Measurements from ENCODE around the gene CNTNAP1.
A peak's percentile ranks its signal among the peaks of the same experiment; 100 is the strongest.

The CNTNAP1 gene

DNA sequence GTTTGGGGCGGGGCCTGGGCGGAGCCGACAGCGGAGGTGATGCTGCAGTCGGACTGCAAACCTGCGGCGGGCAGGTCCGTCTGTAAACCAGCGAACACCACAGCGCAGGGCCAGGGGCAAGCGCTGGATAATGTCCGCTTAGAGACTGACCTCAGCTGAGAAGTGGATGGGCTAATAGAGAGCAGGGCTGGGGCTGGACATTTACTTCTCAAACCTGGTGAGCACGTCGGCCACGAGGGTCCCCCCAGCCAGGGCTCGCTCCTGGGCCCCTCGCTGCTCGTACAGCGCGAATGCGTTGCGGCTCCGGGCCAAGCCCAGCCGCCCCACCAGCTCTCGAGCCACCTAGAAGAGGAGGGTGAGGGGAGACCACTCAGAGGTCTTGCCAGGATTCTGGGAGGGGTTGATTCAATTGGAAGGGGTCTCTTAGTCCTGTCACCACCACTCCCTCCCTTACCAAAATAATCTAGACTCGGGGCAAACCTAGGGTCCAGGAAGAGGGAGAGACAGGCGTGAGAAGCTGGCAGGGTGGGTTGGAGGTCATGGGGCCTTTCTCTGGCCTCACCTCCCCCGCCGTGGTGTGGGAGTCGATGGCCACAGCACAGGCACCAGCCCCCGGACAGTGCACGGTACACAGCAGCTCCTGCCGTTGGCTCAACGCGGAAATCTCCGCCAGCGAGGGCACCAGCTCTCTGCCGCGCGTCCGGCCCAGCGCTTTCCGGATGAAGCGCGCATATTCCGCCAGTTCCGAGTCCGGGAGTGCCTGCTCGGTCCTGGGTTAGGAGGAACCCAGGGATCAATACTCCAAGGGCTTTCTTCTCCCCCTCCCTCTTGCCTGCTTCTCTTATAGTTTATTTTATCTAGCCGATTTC is 11.3 kb upstream of the CNTNAP1 start:
- no peak for DNase-seq (ENCODE audit: low read depth in 2 of 2)

DNA sequence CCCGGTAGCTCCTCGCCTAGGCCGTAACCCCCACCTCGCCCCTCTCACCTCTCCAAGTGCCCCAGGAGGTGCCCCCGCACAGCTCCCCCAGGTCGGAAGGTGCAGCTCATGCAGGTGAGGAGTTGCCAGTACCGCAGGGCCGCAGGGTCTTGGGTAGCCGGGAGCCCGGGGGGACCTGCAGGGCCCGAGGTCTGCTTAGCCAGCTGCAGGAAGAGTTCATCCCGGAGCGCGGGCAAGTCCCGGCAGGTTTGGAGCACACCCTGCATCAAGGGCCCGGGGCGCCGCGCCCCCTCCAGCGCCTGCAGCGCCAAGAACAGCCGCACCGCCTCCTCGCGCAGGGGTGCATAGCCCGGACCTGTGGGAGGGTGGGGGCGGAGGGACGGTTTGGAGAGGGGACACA is 10.3 kb upstream of the CNTNAP1 start:
- DNase-seq (ENCODE audit: low read depth in 2 of 2), result no peak

DNA sequence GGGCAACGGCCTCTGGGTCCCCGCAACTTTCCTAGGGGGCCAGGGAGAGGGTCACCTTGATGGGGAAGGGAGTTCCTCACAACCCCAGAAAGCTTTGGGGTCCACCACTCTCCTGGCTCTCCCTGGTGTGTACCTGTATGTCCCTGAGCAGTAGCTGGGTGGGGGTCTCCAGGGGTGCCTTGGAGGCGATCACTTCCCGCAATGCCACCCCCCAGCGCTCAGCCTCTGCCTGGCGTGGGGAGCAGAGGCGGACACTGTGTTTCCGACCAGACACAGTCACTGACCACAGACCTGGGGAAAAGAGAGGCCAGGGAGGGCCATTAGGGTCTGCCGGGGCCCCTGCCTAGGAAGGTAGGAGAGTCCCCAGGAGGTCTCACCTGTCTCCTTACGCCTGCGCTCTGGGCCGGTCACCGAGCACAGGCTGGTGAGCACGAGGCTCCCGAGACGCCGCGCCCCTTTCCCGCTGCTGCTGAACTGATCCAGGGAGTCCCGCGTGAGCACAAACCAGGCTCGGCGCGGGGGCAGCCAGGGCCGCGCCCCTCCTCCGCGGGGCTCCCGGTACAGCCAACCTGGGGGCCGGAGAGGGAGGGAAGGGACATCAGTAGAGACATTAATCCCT is 9.0 kb upstream of the CNTNAP1 start:
- no peak for DNase-seq (ENCODE audit: low read depth in 2 of 2)

GRCh38 chr17:42673885-42674754 is 8.2 kb upstream of the CNTNAP1 start:
- no peak for DNase-seq (ENCODE audit: low read depth in 2 of 2)

GRCh38 chr17:42674755-42675347 is 7.5 kb upstream of the CNTNAP1 start:
- DNase-seq (ENCODE audit: low read depth in 2 of 2), result no peak

GRCh38 chr17:42675348-42675964 is 6.9 kb upstream of the CNTNAP1 start:
- no peak for DNase-seq (ENCODE audit: low read depth in 2 of 2)

DNA sequence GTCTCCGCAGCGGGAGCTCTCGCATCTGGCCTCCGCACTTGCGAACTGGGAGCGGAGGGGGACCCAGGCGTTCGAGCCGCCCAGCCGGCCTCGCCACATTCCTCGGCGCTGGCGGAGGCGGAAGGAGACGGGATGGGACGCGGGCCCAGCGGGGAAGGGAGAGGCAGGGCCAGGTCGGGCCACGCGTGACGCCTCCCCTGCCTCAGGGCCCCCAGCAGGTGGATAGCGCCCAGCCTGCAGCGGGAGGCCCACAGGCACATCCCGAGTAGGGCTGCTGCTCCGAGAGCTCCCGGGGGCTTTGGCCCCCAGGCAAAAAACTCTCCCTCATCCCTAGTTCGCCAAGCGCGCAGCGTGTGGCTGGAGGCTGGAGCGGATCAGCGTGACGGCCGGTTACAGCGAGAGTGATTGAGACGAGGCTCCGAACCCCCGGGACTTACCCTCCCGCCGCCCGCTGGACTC is 6.3 kb upstream of the CNTNAP1 start:
- no peak for DNase-seq (ENCODE audit: low read depth in 2 of 2)

GRCh38 chr17:42676424-42677011 is 5.8 kb upstream of the CNTNAP1 start, which contains the start of gene PLEKHH3:
Gene PLEKHH3 (minus strand): TSS chr17:42676994. CDS start chr17:42676563, 431 bp downstream.
- DNase-seq (ENCODE audit: low read depth in 2 of 2), result no peak

GRCh38 chr17:42677012-42677857 is 5.1 kb upstream of the CNTNAP1 start:
- DNase-seq (ENCODE audit: low read depth in 2 of 2), result peak; percentile 98 to 99

- DNase-seq (ENCODE audit: low read depth in 2 of 2), result peak; percentile 66 to 71
Measured at GRCh38 chr17:42677921-42678781, 4.2 kb upstream of the CNTNAP1 start.

- no peak for DNase-seq (ENCODE audit: low read depth in 2 of 2)
Measured at GRCh38 chr17:42678951-42679491, 3.3 kb upstream of the CNTNAP1 start.

DNA sequence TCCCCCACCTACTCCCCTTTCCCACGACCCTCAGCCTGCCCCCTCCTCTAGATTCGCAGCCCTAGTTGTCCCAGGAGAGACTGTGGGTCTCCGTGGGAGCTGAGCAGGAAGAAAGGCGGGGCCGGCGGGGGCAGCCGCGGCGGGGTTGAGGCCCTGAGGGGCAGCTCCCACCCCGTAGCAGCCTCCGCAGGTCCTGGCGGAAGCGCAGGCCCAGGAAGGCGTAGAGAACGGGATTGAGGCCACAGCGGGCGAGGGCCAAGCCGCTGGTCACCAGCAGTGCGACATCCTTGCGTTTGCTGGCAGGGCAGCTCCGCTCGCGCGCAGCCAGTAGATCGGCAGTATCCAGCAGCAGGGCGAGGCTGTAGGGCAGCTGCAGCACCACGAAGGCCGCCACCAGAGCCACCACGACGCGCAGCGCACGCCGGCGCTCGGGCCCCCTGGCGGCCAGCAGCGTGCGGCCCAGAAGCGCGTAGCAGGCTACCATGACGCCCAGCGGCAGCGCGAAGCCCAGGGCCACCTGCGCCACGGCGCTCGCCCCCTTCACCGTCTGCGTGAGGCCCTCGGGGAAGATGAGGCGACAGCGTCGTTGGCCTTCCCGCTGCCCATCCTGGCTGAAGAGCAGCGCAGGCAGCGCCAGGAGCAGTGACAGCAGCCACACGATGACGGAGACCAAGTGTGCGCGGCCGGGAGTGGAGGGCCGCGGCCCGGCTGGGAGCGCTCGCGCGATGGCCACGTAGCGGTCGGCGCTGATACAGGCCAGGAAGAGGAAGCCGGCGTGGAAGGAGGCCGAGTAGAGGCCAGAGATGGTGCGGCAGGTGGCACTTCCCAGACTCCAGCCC is 2.6 kb upstream of the CNTNAP1 start:
- DNase-seq (ENCODE audit: low read depth in 2 of 2), result peak; percentile 64 to 66

- DNase-seq (ENCODE audit: low read depth in 2 of 2), result no peak
Measured at GRCh38 chr17:42680331-42680808, 2.0 kb upstream of the CNTNAP1 start.

DNA sequence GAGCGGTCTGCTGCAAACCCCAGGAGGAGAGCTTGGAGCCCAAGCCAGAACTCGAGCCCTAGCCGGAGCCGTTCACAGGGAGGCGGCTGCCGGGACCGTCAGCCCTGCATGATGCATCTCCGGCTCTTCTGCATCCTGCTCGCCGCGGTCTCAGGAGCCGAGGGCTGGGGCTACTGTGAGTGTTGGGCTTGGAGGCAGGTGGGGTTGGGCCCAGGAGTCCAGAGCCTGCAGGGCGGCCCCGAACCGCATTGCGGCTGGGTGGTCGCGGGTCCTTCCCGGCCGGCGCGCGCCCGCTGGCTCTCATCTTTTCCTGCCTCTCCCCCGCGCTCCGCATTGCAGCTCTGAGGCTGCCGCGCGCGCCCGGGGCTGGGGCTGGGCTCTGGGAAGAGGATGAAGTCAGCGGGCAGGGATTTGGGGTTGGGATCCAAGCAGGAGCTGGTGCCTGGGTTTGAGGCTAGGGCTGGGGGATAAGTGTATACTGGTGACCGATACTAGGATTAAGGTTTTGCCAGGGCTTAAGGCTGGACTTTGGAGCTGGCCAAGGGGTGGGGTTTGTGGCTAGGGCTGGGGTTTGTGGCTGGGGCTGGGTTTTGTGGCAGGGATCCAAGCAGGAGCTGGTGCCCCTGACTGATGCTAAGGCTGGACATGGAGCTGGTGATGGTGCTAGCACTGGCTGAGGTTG is 532 bp downstream of the CNTNAP1 start:
- no peak for DNase-seq (ENCODE audit: low read depth in 2 of 2)

DNA sequence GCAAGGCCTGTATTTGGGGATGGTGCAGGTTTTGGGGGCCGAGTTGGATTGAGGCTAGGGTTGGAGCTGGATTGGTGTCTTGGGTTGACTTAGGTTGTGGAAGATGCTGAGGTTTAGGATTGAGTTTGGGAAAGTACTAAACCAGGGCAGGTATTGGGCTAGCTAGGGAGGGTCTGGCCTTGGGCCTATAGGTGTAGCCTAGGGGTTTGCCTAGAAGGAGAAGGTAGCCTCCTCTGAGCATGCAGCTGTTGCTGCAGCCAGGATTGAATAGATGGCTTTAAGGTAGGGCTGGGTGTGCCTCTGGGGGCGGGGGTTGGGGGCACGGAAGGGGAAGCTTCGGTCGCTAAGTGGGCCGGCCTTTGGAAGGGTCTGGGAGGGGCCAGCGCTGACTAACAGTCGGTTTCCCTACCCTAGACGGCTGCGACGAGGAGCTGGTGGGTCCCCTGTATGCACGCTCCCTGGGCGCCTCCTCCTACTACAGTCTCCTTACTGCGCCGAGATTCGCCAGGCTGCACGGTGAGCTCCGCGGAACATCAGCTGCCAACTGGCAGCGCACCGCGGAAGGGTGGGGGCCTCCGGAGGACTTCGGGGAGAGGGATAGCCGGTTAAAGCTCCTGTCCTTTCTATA is 1.2 kb downstream of the CNTNAP1 start:
- no peak for DNase-seq (ENCODE audit: low read depth in 2 of 2)

- no peak for DNase-seq (ENCODE audit: low read depth in 2 of 2)
Measured at GRCh38 chr17:42684929-42685556, 2.7 kb downstream of the CNTNAP1 start.

All from stimulated activated CD4-positive, alpha-beta T cell treated with anti-CD3 and anti-CD28 coated beads, Interleukin-4, amount 100 ng/mL, for 48 hours (primary cell).